ENCODE data around the gene CMIP.

DNA sequence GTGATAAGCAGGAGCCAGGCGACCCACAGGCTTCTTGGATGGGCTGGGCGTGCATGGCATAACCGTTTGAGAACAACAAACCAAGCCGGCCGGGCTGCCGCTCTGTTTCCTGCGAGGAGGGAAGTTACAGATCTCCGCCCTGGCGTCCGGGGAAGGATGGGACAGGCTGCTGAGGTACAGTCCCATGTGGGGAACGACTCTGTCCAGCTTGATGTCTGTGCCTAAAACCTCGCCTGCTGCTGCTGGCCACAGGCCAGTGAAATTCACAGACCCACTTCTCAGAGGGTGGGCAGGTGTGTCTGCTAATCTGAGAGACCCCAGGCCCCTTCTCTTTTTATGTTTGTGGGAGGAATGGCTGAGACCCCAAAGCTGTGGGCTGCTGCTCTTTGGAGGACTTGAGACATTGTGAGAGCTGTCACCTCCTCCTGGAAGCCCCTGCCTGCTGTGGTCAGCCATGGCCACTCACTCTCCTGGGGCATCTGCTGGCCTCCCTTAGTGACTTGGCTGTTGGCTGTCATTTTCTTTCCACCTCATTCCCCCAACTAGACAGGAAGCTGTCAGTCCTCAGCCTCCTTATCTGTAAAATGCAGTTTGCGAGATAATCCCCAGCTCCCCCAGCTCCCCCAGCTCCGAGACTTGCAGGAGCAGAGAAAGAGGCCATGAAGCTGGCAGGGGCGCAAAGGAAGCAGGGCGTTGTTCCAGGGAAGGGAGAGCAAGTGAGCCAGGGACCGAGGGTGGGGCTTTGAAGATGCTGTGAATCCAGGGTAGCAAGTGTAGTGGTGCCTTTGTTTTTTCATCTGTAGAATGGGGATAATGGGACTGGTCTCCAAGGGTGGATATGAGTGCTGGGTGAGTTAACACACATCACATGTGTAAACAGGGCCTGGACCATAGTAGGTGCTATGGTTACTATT is 51.0 kb downstream of the CMIP start:
- TF ChIP-seq EZH2 (IDR thresholded peaks at IDR 0.05; ENCODE audit: borderline replicate concordance, insufficient read depth, low read length, poor library complexity, severe bottlenecking) (no peak), TAF1 (IDR thresholded peaks at IDR 0.05; ENCODE audit: low read depth) (no peak), POLR2AphosphoS5 (IDR thresholded peaks at IDR 0.05) (no peak), SMC3 (conservative IDR thresholded peaks at IDR 0.05; ENCODE audit: poor library complexity) (no peak)
- TF ChIP-seq, protein P1, sequence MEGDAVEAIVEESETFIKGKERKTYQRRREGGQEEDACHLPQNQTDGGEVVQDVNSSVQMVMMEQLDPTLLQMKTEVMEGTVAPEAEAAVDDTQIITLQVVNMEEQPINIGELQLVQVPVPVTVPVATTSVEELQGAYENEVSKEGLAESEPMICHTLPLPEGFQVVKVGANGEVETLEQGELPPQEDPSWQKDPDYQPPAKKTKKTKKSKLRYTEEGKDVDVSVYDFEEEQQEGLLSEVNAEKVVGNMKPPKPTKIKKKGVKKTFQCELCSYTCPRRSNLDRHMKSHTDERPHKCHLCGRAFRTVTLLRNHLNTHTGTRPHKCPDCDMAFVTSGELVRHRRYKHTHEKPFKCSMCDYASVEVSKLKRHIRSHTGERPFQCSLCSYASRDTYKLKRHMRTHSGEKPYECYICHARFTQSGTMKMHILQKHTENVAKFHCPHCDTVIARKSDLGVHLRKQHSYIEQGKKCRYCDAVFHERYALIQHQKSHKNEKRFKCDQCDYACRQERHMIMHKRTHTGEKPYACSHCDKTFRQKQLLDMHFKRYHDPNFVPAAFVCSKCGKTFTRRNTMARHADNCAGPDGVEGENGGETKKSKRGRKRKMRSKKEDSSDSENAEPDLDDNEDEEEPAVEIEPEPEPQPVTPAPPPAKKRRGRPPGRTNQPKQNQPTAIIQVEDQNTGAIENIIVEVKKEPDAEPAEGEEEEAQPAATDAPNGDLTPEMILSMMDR (IDR thresholded peaks at IDR 0.05; ENCODE audit: poor library complexity, severe bottlenecking): no peak
